ENCODE results near the gene ABHD12.

- TF ChIP-seq CTCF (IDR thresholded peaks at IDR 0.05; ENCODE audit: extremely low read depth in 1 of 2, insufficient read depth in 1 of 2, low read depth in 1 of 2, low read length in 2 of 2) (no peak), POLR2A (IDR thresholded peaks at IDR 0.05; ENCODE audit: low read depth, low read length) (no peak), EZH2 (IDR thresholded peaks at IDR 0.05; ENCODE audit: borderline replicate concordance, low read depth, low read length, severe bottlenecking) (no peak), FOS (IDR thresholded peaks at IDR 0.05; ENCODE audit: borderline replicate concordance, insufficient read depth, low read length) (no peak), POLR2AphosphoS5 (IDR thresholded peaks at IDR 0.05; ENCODE audit: insufficient read depth, low read depth, low read length) (no peak), JUN (IDR thresholded peaks at IDR 0.05; ENCODE audit: borderline replicate concordance, insufficient read depth, insufficient read length, low read depth) (no peak), GATA2 (IDR thresholded peaks at IDR 0.05; ENCODE audit: insufficient read depth, insufficient read length, low read depth, low read length) (no peak)
Observed at GRCh38 chr20:25286917-25287316, 103.7 kb downstream of the ABHD12 start.
